PC-3 (cell line): Measurements from ENCODE around the gene UBE2E1. TPM values are rescaled to one million over a fixed set of nuclear protein-coding genes. Genes with fewer than 3 reads are reported as not detected.

Experiments used
- ATAC-seq: fragments of 200-7000 bp; cut with Tn5 transposase; 2 replicates; pipeline ENCODE4 v1.9.1; 2020; ENCODE audit warnings: mild to moderate bottlenecking, moderate library complexity
- BruUV-seq: library from RNA; stranded (reverse); fragments of 400-500 nt; replicated peaks from 2 replicates; lab custom pipeline; 2021; lab: Mats Ljungman, UMichigan
- CTCF ChIA-PET: fragments of 300-600 bp; sonication (Branson Sonifier 250); formaldehyde crosslinking; loops from one replicate; lab custom pipeline; 2022; ENCODE audit warnings: antibody characterized with exemption; lab: Charles Lee
- POLR2A ChIA-PET: fragments of 300-600 bp; sonication (Branson Sonifier 250); formaldehyde crosslinking; loops from one replicate; lab custom pipeline; 2022; ENCODE audit warnings: antibody characterized with exemption; ENCODE audit not compliant: unreplicated experiment; lab: Charles Lee
- DNase-seq: peaks from one replicate; pipeline ENCODE4 v3.0.0-alpha.2; 2015
- H2AFZ ChIP-seq: fragments of 300-600 bp; sonication (generic); 2 replicates; pipeline ENCODE4 v1.6.0; 2016; ENCODE audit warnings: antibody characterized with exemption, low read length
- H3F3A ChIP-seq: fragments of 300-600 bp; sonication (generic); one replicate; pipeline ENCODE4 v1.6.0; 2017; ENCODE audit warnings: antibody characterized with exemption, low read length, control low read depth, mild to moderate bottlenecking; ENCODE audit not compliant: unreplicated experiment
- H3K27ac ChIP-seq: fragments of 300-600 bp; sonication (generic); 2 replicates; pipeline ENCODE4 v1.5.1; 2016; ENCODE audit warnings: mild to moderate bottlenecking, low read length
- H3K27me3 ChIP-seq: fragments of 300-600 bp; sonication (generic); 2 replicates; pipeline ENCODE4 v1.6.1; 2016; ENCODE audit warnings: low read length, mixed read lengths
- H3K36me3 ChIP-seq: fragments of 300-600 bp; sonication (generic); 2 replicates; pipeline ENCODE4 v1.6.1; 2016; ENCODE audit warnings: low read depth, mixed run types, low read length, mixed read lengths
- H3K4me1 ChIP-seq: fragments of 300-600 bp; sonication (generic); 2 replicates; pipeline ENCODE4 v1.5.1; 2016; ENCODE audit warnings: low read length; ENCODE audit not compliant: insufficient read depth
- H3K4me2 ChIP-seq: fragments of 300-600 bp; sonication (generic); 2 replicates; pipeline ENCODE4 v1.6.0; 2016; ENCODE audit warnings: low read length
- H3K4me3 ChIP-seq: fragments of 300-600 bp; sonication (generic); 2 replicates; pipeline ENCODE4 v1.5.1; 2016; ENCODE audit warnings: mild to moderate bottlenecking, low read length, mixed read lengths
- H3K79me2 ChIP-seq: fragments of 300-600 bp; sonication (generic); 2 replicates; pipeline ENCODE4 v1.6.1; 2017; ENCODE audit warnings: low read length, mixed read lengths
- H3K9ac ChIP-seq: fragments of 300-600 bp; sonication (generic); 2 replicates; pipeline ENCODE4 v1.6.0; 2016; ENCODE audit warnings: mild to moderate bottlenecking, low read length
- H3K9me2 ChIP-seq: fragments of 300-600 bp; sonication (generic); replicated peaks from 2 replicates; pipeline ENCODE4 v1.6.1; 2016; ENCODE audit warnings: mixed run types, low read length, mixed read lengths
- H3K9me3 ChIP-seq: fragments of 300-600 bp; sonication (generic); 2 replicates; pipeline ENCODE4 v1.6.1; 2016; ENCODE audit warnings: low read length, mixed read lengths
- H4K20me1 ChIP-seq: fragments of 300-600 bp; sonication (generic); 2 replicates; pipeline ENCODE4 v1.6.1; 2016; ENCODE audit warnings: low read length, mixed read lengths
- EZH2 ChIP-seq: fragments of 300-600 bp; sonication (generic); IDR thresholded peaks from one replicate; pipeline ENCODE4 v1.6.1; 2017; ENCODE audit warnings: antibody characterized with exemption, mild to moderate bottlenecking, low read length; ENCODE audit not compliant: unreplicated experiment
- EZH2phosphoT487 ChIP-seq: fragments of 300-600 bp; sonication (generic); IDR thresholded peaks from 2 replicates; pipeline ENCODE4 v1.6.1; 2018; ENCODE audit warnings: mild to moderate bottlenecking, antibody characterized with exemption, low read length, borderline replicate concordance
- intact Hi-C: fragments of 100-400 bp; cut with micrococcal nuclease; formaldehyde crosslinking; loops from 2 replicates; pipeline ENCODE4 v1.9.0; 2023
- total RNA-seq: library from RNA; depleted of rRNA; stranded (reverse); fragments of >200 nt; gene quantifications from 2 replicates; pipeline ENCODE4 v1.2.3, GENCODE V29; 2014
- TF ChIP-seq, protein P1 (sequence below): fragments of 300-600 bp; sonication (generic); conservative IDR thresholded peaks from 2 replicates; pipeline ENCODE4 v1.5.1; 2017; ENCODE audit warnings: antibody characterized with exemption, low read depth, mild to moderate bottlenecking, low read length

The UBE2E1 gene
- total RNA-seq, 1 experiment from 2014 or later, result 117 TPM

DNA sequence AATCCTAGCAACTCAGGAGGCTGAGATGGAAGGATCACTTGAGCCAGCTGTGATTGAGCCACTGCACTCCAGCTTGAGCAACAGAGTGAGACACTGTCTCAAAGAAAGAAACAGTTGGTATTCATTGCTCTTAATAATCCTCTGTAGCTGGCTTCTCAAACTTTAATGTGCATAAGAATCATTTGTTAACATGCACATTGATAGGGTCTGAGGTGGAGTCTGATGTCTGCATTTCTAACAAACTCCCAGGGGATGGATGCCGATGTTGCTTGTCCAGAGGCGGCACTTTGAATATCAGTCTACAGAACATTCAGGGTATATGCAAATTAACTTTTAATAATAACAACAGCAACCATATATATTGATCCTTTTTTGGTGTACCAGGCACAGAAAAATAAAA is 71.2 kb downstream of the UBE2E1 start:
- no peaks in the 10 kb centered on the region for H3K36me3 ChIP-seq
- no peak overlapping the region for H3K9ac ChIP-seq
- no peak overlapping the region for H2AFZ ChIP-seq
- CTCF ChIA-PET, result interaction anchor here (0.6 kb wide), 1 partner anchor 1053 kb away, joined by 3 read pairs; no protein-coding TSS in a partner anchor
- H4K20me1 ChIP-seq, result peaks cover 35% of the 10 kb centered on the region
- H3K4me2 ChIP-seq, result peak overlapping the region; percentile 13
- peaks cover 27% of the 10 kb centered on the region for H3K4me1 ChIP-seq
- TF ChIP-seq EZH2 (no peak), EZH2phosphoT487 (no peak)
- TF ChIP-seq, protein P1, sequence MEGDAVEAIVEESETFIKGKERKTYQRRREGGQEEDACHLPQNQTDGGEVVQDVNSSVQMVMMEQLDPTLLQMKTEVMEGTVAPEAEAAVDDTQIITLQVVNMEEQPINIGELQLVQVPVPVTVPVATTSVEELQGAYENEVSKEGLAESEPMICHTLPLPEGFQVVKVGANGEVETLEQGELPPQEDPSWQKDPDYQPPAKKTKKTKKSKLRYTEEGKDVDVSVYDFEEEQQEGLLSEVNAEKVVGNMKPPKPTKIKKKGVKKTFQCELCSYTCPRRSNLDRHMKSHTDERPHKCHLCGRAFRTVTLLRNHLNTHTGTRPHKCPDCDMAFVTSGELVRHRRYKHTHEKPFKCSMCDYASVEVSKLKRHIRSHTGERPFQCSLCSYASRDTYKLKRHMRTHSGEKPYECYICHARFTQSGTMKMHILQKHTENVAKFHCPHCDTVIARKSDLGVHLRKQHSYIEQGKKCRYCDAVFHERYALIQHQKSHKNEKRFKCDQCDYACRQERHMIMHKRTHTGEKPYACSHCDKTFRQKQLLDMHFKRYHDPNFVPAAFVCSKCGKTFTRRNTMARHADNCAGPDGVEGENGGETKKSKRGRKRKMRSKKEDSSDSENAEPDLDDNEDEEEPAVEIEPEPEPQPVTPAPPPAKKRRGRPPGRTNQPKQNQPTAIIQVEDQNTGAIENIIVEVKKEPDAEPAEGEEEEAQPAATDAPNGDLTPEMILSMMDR, result no peak
- POLR2A ChIA-PET, result interaction anchor here (0.6 kb wide), 2 partner anchors 21 to 343 kb away, joined by 3 to 5 read pairs; no protein-coding TSS in a partner anchor
- H3K27ac ChIP-seq, result no peak overlapping the region
- peaks cover 68% of the 10 kb centered on the region for H3K79me2 ChIP-seq
- H3K27me3 ChIP-seq, result no peaks in the 10 kb centered on the region
- H3F3A ChIP-seq, result no peaks in the 10 kb centered on the region
- no peak for DNase-seq
- no peaks in the 10 kb centered on the region for H3K9me3 ChIP-seq
- ATAC-seq, result no peak
- intact Hi-C loops, result no loop called here
- BruUV-seq, result no TSS peak
- H3K4me3 ChIP-seq, result no peak overlapping the region
- no peaks in the 10 kb centered on the region for H3K9me2 ChIP-seq

DNA sequence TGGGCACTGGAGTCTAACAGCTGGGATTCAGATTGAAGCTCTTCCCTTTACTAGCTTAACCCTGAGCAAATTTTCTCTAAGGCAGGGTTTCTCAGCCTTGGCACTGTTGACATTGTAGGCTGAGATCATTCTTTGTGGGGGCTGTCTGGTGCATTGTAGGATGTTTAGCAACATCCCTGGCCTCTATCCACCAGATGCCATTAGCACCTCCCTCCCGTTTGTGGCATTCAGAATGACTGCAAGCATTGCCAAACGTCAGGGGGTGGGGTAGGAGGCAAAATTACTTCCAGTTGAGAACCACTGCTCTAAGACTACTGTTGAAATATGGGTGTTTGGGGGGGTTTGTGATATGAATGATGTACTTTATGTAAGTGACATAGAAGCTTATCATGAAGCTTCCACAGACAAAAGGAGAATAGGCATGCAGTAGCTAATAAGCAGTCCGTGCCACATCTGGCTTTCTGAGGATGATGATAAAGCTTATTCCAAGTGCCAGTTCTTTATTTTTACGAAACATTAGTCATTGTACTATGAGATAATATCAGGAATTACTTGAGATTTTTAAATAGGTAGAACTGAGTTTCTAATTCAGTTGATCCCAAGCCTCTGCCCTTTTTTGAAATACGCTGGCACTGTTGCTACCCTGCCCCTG is 71.7 kb downstream of the UBE2E1 start:
- peak; percentile 73 for DNase-seq
- POLR2A ChIA-PET, result interaction anchor here (0.6 kb wide), 3 partner anchors 20 to 342 kb away, joined by 3 to 5 read pairs (median 3); no protein-coding TSS in a partner anchor

More for the DNA sequence above, 71.7 kb downstream of the UBE2E1 start:
- TF ChIP-seq EZH2phosphoT487 (no peak), EZH2 (no peak)
- TF ChIP-seq, protein P1, result no peak
- Histone ChIP-seq H3K4me3 (no peak overlapping the region), H3F3A (no peaks in the 10 kb centered on the region), H3K27ac (no peak overlapping the region), H3K9ac (no peak overlapping the region), H3K9me3 (no peaks in the 10 kb centered on the region), H3K27me3 (no peaks in the 10 kb centered on the region), H3K4me2 (peak overlapping the region; percentile 13), H3K79me2 (peaks cover 68% of the 10 kb centered on the region), H2AFZ (no peak overlapping the region), H3K36me3 (peaks cover 5% of the 10 kb centered on the region; the same call in 1 of the 2 replicates), H3K4me1 (peaks cover 27% of the 10 kb centered on the region), H4K20me1 (peaks cover 35% of the 10 kb centered on the region), H3K9me2 (no peaks in the 10 kb centered on the region)
- CTCF ChIA-PET, result interaction anchor here (0.6 kb wide), 1 partner anchor 1054 kb away, joined by 3 read pairs; no protein-coding TSS in a partner anchor
- BruUV-seq, result no TSS peak
- ATAC-seq, result peak; percentile 39
- intact Hi-C loops, result no loop called here
